Measurements from ENCODE around the gene SLC24A4. TPM values are rescaled to one million over a fixed set of nuclear protein-coding genes. Genes with fewer than 3 reads are reported as not detected.

Gene SLC24A4
- total RNA-seq, 3 donors from 2014 or later (not counting 1 experiment from before 2014, with no cell fraction given) = 1.1 to 3.2 (median 2.1) TPM

GRCh38 chr14:92387578-92387977 lies 64.6 kb downstream of the SLC24A4 start:
- 100% methylated on average over 1 of the region's 1 CpG for WGBS (ENCODE audit: insufficient coverage)
- intact Hi-C loops (cut with micrococcal nuclease) = no loop called here
- no peak for TF ChIP-seq CTCF (IDR thresholded peaks at IDR 0.05)
- H3K9me3 ChIP-seq (ENCODE audit: control insufficient read depth, insufficient read depth, low read length) = no peaks in the 10 kb centered on the region
- no peak overlapping the region for H3K4me3 Mint-ChIP-seq
- H3K4me1 Mint-ChIP-seq = peaks cover 13 to 16% of the 10 kb centered on the region in 2 donors
- ATAC-seq (no peak), DNase-seq (no peak)
- peaks cover 0 to 7% of the 10 kb centered on the region in 2 donors for H3K27me3 Mint-ChIP-seq (ENCODE audit: low read depth in 2 of 2)
- H3K36me3 ChIP-seq (ENCODE audit: control insufficient read depth, insufficient read depth, low read length) = no peaks in the 10 kb centered on the region
- peaks cover 8% of the 10 kb centered on the region for H3K4me1 ChIP-seq (ENCODE audit: control insufficient read depth, insufficient read depth, low read length)
- no peak overlapping the region for H3K27ac Mint-ChIP-seq
- H3K9me3 Mint-ChIP-seq = no peaks in the 10 kb centered on the region
- H3K36me3 Mint-ChIP-seq = no peaks in the 10 kb centered on the region
- no peak overlapping the region for H3K4me3 ChIP-seq (ENCODE audit: low read length)
- no peak overlapping the region for H3K27ac ChIP-seq (ENCODE audit: low read length)
- no peaks in the 10 kb centered on the region for H3K27me3 ChIP-seq (ENCODE audit: control insufficient read depth, insufficient read depth, low read length)

- Histone ChIP-seq H3K27ac (ENCODE audit: low read length) (no peak overlapping the region), H3K36me3 (ENCODE audit: control insufficient read depth, insufficient read depth, low read length) (no peaks in the 10 kb centered on the region)
- H3K4me3 Mint-ChIP-seq = no peak overlapping the region
These were observed 66.7 kb downstream of the SLC24A4 start for GRCh38 chr14:92389598-92390158.

GRCh38 chr14:92391726-92392125 lies 68.8 kb downstream of the SLC24A4 start:
- TF ChIP-seq CTCF (IDR thresholded peaks at IDR 0.05) = no peak
- no peaks in the 10 kb centered on the region for H3K36me3 Mint-ChIP-seq
- H3K27me3 Mint-ChIP-seq (ENCODE audit: low read depth in 2 of 2) = peaks cover 0 to 10% of the 10 kb centered on the region in 2 donors
- Histone ChIP-seq H3K36me3 (ENCODE audit: control insufficient read depth, insufficient read depth, low read length) (no peaks in the 10 kb centered on the region), H3K27ac (ENCODE audit: low read length) (no peak overlapping the region), H3K27me3 (ENCODE audit: control insufficient read depth, insufficient read depth, low read length) (no peaks in the 10 kb centered on the region), H3K9me3 (ENCODE audit: control insufficient read depth, insufficient read depth, low read length) (no peaks in the 10 kb centered on the region), H3K4me3 (ENCODE audit: low read length) (no peak overlapping the region), H3K4me1 (ENCODE audit: control insufficient read depth, insufficient read depth, low read length) (peaks cover 8% of the 10 kb centered on the region)
- no peak overlapping the region for H3K4me3 Mint-ChIP-seq
- ATAC-seq = no peak
- no peaks in the 10 kb centered on the region for H3K9me3 Mint-ChIP-seq
- intact Hi-C loops (cut with micrococcal nuclease) = no loop called here
- H3K27ac Mint-ChIP-seq = no peak overlapping the region
- H3K4me1 Mint-ChIP-seq = peaks cover 13 to 16% of the 10 kb centered on the region in 2 donors
- DNase-seq = no peak
- 54% methylated on average over 9 of the region's 10 CpGs for WGBS (ENCODE audit: insufficient coverage)

More at GRCh38 chr14:92389598-92390158, 66.7 kb downstream of the SLC24A4 start:
- 78% methylated on average over 12 of the region's 12 CpGs for WGBS (ENCODE audit: insufficient coverage)
- DNase-seq (no peak), ATAC-seq (peak in 2 of 3 donors; percentile 31 to 57)
- no peak overlapping the region for H3K4me3 ChIP-seq (ENCODE audit: low read length)
- peaks cover 13 to 16% of the 10 kb centered on the region in 2 donors for H3K4me1 Mint-ChIP-seq
- intact Hi-C loops (cut with micrococcal nuclease) = no loop called here
- H3K27me3 Mint-ChIP-seq (ENCODE audit: low read depth in 2 of 2) = peaks cover 0 to 7% of the 10 kb centered on the region in 2 donors
- peak overlapping the region in 1 of 2 donors; percentile 69 for H3K27ac Mint-ChIP-seq
- H3K36me3 Mint-ChIP-seq = no peaks in the 10 kb centered on the region
- no peaks in the 10 kb centered on the region for H3K27me3 ChIP-seq (ENCODE audit: control insufficient read depth, insufficient read depth, low read length)
- H3K4me1 ChIP-seq (ENCODE audit: control insufficient read depth, insufficient read depth, low read length) = peaks cover 8% of the 10 kb centered on the region
- H3K9me3 ChIP-seq (ENCODE audit: control insufficient read depth, insufficient read depth, low read length) = no peaks in the 10 kb centered on the region
- no peaks in the 10 kb centered on the region for H3K9me3 Mint-ChIP-seq
- TF ChIP-seq CTCF (IDR thresholded peaks at IDR 0.05) = no peak

GRCh38 chr14:92392711-92393110 lies 69.7 kb downstream of the SLC24A4 start:
- Mint-ChIP-seq H3K27me3 (ENCODE audit: low read depth in 2 of 2) (peaks cover 0 to 15% of the 10 kb centered on the region in 2 donors), H3K4me3 (no peak overlapping the region), H3K36me3 (no peaks in the 10 kb centered on the region), H3K4me1 (peaks cover 13 to 16% of the 10 kb centered on the region in 2 donors), H3K9me3 (no peaks in the 10 kb centered on the region), H3K27ac (no peak overlapping the region)
- Histone ChIP-seq H3K27me3 (ENCODE audit: control insufficient read depth, insufficient read depth, low read length) (no peaks in the 10 kb centered on the region), H3K4me1 (ENCODE audit: control insufficient read depth, insufficient read depth, low read length) (peaks cover 8% of the 10 kb centered on the region), H3K36me3 (ENCODE audit: control insufficient read depth, insufficient read depth, low read length) (no peaks in the 10 kb centered on the region), H3K27ac (ENCODE audit: low read length) (no peak overlapping the region), H3K4me3 (ENCODE audit: low read length) (no peak overlapping the region), H3K9me3 (ENCODE audit: control insufficient read depth, insufficient read depth, low read length) (no peaks in the 10 kb centered on the region)
- 87% methylated on average over 9 of the region's 9 CpGs for WGBS (ENCODE audit: insufficient coverage)
- ATAC-seq (peak in 1 of 3 donors; percentile 48), DNase-seq (no peak)
- intact Hi-C loops (cut with micrococcal nuclease) = no loop called here
- no peak for TF ChIP-seq CTCF (IDR thresholded peaks at IDR 0.05)
